GM12892 (cell line): ENCODE results near the gene PSMD1.

ENCODE experiments used
- POLR2A ChIP-seq: IDR thresholded peaks from 2 replicates; pipeline ENCODE4 v1.6.1; 2011; ENCODE audit warnings: low read depth, low read length, control low read depth
- POLR2AphosphoS5 ChIP-seq: IDR thresholded peaks from 2 replicates; pipeline ENCODE4 v1.6.1; 2011; ENCODE audit warnings: low read depth, low read length, control low read depth

GRCh38 chr2:231144896-231145295 lies 88.2 kb downstream of the PSMD1 start:
- TF ChIP-seq POLR2AphosphoS5 (no peak), POLR2A (no peak)
